Measurements from ENCODE around the gene ZNF512B.

The ZNF512B gene

DNA sequence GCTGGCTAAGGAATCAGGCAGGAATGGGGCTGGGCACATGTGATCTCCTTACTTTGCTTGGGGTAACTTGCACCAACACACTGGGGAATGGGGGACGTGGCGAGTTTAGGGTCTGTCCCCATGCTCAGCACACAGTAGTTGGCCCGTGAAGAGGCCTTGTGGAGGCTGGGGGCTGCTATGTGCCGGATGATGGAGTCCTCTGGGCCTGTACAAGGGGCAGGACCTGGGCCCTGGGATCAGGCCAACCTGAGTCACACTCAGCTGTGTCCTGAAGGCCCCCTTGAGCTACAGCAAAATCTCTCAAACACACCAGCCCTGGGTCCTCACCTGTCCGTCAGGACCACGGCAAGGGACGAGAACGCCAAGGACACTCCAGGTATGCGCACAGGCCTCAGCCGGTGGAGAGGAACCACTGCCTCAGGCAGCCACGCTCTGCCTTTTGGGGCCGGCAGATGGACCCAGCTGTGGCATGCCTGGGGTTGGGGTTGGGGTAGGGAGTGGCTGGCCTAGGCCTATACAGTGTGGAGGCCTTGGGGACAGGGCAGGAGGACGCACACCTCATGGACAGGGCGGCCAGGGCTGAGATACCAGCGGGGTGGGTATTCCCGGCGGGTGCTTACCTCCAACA, 24.6 kb downstream of the ZNF512B start:
- Histone ChIP-seq H3K27ac (ENCODE audit: extremely low read depth, low read depth, low read length) (no peak overlapping the region), H3K4me3 (ENCODE audit: low read depth, low read length) (no peak overlapping the region), H3K9me3 (ENCODE audit: control insufficient read depth, insufficient read depth, low read depth, low read length) (no peaks in the 10 kb centered on the region), H3K4me1 (ENCODE audit: control insufficient read depth, insufficient read depth, low read length) (peaks cover 3% of the 10 kb centered on the region; the same call in 1 of the 2 replicates), H3K36me3 (ENCODE audit: control insufficient read depth in 2 of 2, insufficient read depth in 1 of 2, low read length in 2 of 2) (peaks cover 0 to 54% of the 10 kb centered on the region in 2 experiments; a peak in 1 of 3 replicates)
- TF ChIP-seq, protein P1, sequence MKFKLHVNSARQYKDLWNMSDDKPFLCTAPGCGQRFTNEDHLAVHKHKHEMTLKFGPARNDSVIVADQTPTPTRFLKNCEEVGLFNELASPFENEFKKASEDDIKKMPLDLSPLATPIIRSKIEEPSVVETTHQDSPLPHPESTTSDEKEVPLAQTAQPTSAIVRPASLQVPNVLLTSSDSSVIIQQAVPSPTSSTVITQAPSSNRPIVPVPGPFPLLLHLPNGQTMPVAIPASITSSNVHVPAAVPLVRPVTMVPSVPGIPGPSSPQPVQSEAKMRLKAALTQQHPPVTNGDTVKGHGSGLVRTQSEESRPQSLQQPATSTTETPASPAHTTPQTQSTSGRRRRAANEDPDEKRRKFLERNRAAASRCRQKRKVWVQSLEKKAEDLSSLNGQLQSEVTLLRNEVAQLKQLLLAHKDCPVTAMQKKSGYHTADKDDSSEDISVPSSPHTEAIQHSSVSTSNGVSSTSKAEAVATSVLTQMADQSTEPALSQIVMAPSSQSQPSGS (tag by site-specific recombination; IDR thresholded peaks at IDR 0.05; ENCODE audit: low read depth): no peak
- TF ChIP-seq ZNF146 (tag by site-specific recombination; IDR thresholded peaks at IDR 0.05) (no peak), ZNF416 (tag by site-specific recombination; IDR thresholded peaks at IDR 0.05) (no peak), BCL11A (tag by site-specific recombination; IDR thresholded peaks at IDR 0.05; ENCODE audit: low read depth) (no peak), ZNF350 (tag by site-specific recombination; IDR thresholded peaks at IDR 0.05) (no peak), ZNF48 (tag by site-specific recombination; IDR thresholded peaks at IDR 0.05) (no peak), ZNF571 (tag by site-specific recombination; IDR thresholded peaks at IDR 0.05) (no peak), ZNF701 (tag by site-specific recombination; IDR thresholded peaks at IDR 0.05) (no peak)
- ChIA-PET CTCF (no interaction called here), POLR2A (no interaction called here)

DNA sequence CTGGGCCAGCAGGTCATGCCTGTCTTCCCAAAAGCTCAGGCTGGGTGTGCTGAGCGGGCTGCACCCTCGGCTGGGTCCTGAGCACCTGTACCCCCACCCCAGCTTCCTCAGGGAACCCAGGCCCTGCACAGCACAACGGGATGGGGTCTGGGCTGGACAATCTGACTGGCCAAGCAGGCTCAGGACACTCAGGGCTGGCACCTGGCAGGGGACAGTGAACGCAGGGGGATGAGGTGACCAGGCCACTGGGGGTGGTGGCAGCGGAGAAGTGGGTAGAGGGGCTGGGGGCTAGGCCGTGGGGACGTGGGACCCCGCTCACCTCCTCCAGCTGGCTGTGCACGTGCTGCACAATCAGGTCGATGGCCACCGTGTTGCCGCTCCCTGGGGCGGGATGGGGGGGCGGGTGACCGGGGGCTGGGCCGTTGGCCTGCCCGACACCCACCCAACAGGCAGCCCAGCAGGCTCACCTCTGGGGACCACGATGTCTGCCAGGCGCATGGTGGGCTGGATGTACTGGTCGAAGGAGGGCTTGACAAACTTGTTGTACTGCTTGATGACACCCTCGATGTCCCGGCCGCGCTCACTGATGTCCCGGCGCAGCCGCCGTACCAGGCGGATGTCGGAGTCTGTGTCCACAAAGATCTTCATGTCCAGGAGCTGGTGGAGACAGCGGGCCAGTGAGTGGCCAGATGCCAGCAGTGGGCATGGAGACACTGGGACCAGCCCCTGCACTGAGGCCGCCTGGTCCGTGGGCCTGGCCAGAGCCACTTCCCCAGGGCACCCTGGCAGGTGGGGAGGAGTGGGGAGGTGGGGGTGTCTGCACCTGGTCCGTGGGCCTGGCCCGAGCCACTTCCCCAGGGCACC, 25.4 kb downstream of the ZNF512B start:
- Histone ChIP-seq H3K27ac (ENCODE audit: extremely low read depth, low read depth, low read length) (no peak overlapping the region), H3K9me3 (ENCODE audit: control insufficient read depth, insufficient read depth, low read depth, low read length) (no peaks in the 10 kb centered on the region), H3K4me1 (ENCODE audit: control insufficient read depth, insufficient read depth, low read length) (peaks cover 3% of the 10 kb centered on the region; the same call in 1 of the 2 replicates), H3K36me3 (ENCODE audit: control insufficient read depth in 2 of 2, insufficient read depth in 1 of 2, low read length in 2 of 2) (peaks cover 0 to 60% of the 10 kb centered on the region in 2 experiments; a peak in 1 of 3 replicates), H3K4me3 (ENCODE audit: low read depth, low read length) (no peak overlapping the region)
- CTCF ChIA-PET: no interaction called here
- TF ChIP-seq ZNF623 (tag by site-specific recombination; IDR thresholded peaks at IDR 0.05) (no peak), ZNF626 (tag by site-specific recombination; IDR thresholded peaks at IDR 0.05) (no peak), ZNF433 (tag by site-specific recombination; IDR thresholded peaks at IDR 0.05; ENCODE audit: low read depth) (no peak), ZNF37A (tag by site-specific recombination; IDR thresholded peaks at IDR 0.05) (no peak), WT1 (tag by site-specific recombination; IDR thresholded peaks at IDR 0.05) (no peak), ZFP69B (tag by site-specific recombination; IDR thresholded peaks at IDR 0.05) (no peak), ZNF600 (tag by site-specific recombination; IDR thresholded peaks at IDR 0.05) (no peak), ZNF677 (tag by site-specific recombination; IDR thresholded peaks at IDR 0.05) (no peak), KLF7 (tag by site-specific recombination; IDR thresholded peaks at IDR 0.05; ENCODE audit: borderline replicate concordance) (no peak), ZNF324 (tag by site-specific recombination; IDR thresholded peaks at IDR 0.05) (no peak)
- TF ChIP-seq, protein P2, sequence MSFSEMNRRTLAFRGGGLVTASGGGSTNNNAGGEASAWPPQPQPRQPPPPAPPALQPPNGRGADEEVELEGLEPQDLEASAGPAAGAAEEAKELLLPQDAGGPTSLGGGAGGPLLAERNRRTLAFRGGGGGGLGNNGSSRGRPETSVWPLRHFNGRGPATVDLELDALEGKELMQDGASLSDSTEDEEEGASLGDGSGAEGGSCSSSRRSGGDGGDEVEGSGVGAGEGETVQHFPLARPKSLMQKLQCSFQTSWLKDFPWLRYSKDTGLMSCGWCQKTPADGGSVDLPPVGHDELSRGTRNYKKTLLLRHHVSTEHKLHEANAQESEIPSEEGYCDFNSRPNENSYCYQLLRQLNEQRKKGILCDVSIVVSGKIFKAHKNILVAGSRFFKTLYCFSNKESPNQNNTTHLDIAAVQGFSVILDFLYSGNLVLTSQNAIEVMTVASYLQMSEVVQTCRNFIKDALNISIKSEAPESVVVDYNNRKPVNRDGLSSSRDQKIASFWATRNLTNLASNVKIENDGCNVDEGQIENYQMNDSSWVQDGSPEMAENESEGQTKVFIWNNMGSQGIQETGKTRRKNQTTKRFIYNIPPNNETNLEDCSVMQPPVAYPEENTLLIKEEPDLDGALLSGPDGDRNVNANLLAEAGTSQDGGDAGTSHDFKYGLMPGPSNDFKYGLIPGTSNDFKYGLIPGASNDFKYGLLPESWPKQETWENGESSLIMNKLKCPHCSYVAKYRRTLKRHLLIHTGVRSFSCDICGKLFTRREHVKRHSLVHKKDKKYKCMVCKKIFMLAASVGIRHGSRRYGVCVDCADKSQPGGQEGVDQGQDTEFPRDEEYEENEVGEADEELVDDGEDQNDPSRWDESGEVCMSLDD (tag by site-specific recombination; IDR thresholded peaks at IDR 0.05): no peak
- TF ChIP-seq, protein P3, sequence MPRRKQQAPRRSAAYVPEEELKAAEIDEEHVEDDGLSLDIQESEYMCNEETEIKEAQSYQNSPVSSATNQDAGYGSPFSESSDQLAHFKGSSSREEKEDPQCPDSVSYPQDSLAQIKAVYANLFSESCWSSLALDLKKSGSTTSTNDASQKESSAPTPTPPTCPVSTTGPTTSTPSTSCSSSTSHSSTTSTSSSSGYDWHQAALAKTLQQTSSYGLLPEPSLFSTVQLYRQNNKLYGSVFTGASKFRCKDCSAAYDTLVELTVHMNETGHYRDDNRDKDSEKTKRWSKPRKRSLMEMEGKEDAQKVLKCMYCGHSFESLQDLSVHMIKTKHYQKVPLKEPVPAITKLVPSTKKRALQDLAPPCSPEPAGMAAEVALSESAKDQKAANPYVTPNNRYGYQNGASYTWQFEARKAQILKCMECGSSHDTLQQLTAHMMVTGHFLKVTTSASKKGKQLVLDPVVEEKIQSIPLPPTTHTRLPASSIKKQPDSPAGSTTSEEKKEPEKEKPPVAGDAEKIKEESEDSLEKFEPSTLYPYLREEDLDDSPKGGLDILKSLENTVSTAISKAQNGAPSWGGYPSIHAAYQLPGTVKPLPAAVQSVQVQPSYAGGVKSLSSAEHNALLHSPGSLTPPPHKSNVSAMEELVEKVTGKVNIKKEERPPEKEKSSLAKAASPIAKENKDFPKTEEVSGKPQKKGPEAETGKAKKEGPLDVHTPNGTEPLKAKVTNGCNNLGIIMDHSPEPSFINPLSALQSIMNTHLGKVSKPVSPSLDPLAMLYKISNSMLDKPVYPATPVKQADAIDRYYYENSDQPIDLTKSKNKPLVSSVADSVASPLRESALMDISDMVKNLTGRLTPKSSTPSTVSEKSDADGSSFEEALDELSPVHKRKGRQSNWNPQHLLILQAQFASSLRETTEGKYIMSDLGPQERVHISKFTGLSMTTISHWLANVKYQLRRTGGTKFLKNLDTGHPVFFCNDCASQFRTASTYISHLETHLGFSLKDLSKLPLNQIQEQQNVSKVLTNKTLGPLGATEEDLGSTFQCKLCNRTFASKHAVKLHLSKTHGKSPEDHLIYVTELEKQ (tag by site-specific recombination; IDR thresholded peaks at IDR 0.05; ENCODE audit: borderline replicate concordance): no peak
- POLR2A ChIA-PET: no interaction called here

Data from HEK293 (cell line).